ENCODE measurements around the gene STXBP6.

The STXBP6 gene

GRCh38 chr14:24816011-24816928 is 233.7 kb downstream of the STXBP6 start:
- H3K4me3 ChIP-seq (ENCODE audit: low read depth, low read length), result no peak overlapping the region
- TF ChIP-seq CTCF (IDR thresholded peaks at IDR 0.05; ENCODE audit: low read depth, low read length), result no peak
- no peak for DNase-seq (ENCODE audit: low read depth, low spot score)
- in situ Hi-C loops (cut with HindIII; ENCODE audit: low sequenced_read_pairs), result no loop called here

- H3K4me3 ChIP-seq (ENCODE audit: low read depth, low read length), result no peak overlapping the region
- TF ChIP-seq CTCF (IDR thresholded peaks at IDR 0.05; ENCODE audit: low read depth, low read length), result no peak
- in situ Hi-C loops (cut with HindIII; ENCODE audit: low sequenced_read_pairs), result no loop called here
- no peak for DNase-seq (ENCODE audit: low read depth, low spot score)
Observed at GRCh38 chr14:24815543-24815942, 234.4 kb downstream of the STXBP6 start.

GRCh38 chr14:24814944-24815343 is 235.0 kb downstream of the STXBP6 start:
- DNase-seq (ENCODE audit: low read depth, low spot score), result no peak
- H3K4me3 ChIP-seq (ENCODE audit: low read depth, low read length), result no peak overlapping the region
- no peak for TF ChIP-seq CTCF (IDR thresholded peaks at IDR 0.05; ENCODE audit: low read depth, low read length)
- in situ Hi-C loops (cut with HindIII; ENCODE audit: low sequenced_read_pairs), result no loop called here

GRCh38 chr14:24814346-24814745 is 235.6 kb downstream of the STXBP6 start:
- in situ Hi-C loops (cut with HindIII; ENCODE audit: low sequenced_read_pairs), result no loop called here
- TF ChIP-seq CTCF (IDR thresholded peaks at IDR 0.05; ENCODE audit: low read depth, low read length), result no peak
- no peak for DNase-seq (ENCODE audit: low read depth, low spot score)
- no peak overlapping the region for H3K4me3 ChIP-seq (ENCODE audit: low read depth, low read length)

GRCh38 chr14:24813819-24814259 is 236.1 kb downstream of the STXBP6 start:
- in situ Hi-C loops (cut with HindIII; ENCODE audit: low sequenced_read_pairs), result no loop called here
- no peak for TF ChIP-seq CTCF (IDR thresholded peaks at IDR 0.05; ENCODE audit: low read depth, low read length)
- no peak for DNase-seq (ENCODE audit: low read depth, low spot score)
- H3K4me3 ChIP-seq (ENCODE audit: low read depth, low read length), result no peak overlapping the region

GRCh38 chr14:24813089-24813815 is 236.7 kb downstream of the STXBP6 start:
- no peak overlapping the region for H3K4me3 ChIP-seq (ENCODE audit: low read depth, low read length)
- in situ Hi-C loops (cut with HindIII; ENCODE audit: low sequenced_read_pairs), result no loop called here
- TF ChIP-seq CTCF (IDR thresholded peaks at IDR 0.05; ENCODE audit: low read depth, low read length), result no peak
- DNase-seq (ENCODE audit: low read depth, low spot score), result no peak

Measured in astrocyte of the spinal cord (primary cell).